ENCODE data around the gene CDH18.

The CDH18 gene

GRCh38 chr5:19739671-19740070 is 248.3 kb downstream of the CDH18 start:
- no peak for TF ChIP-seq JUND (IDR thresholded peaks at IDR 0.05; ENCODE audit: low read depth)
- no peak for DNase-seq (ENCODE audit: low read depth in 1 of 2, low spot score in 1 of 2)
- in situ Hi-C loops (cut with HindIII; ENCODE audit: low pct_unique_long_range_greater_than_20kb, low sequenced_read_pairs): no loop called here

- DNase-seq (ENCODE audit: low read depth in 1 of 2, low spot score in 1 of 2): peak in 1 of 2 experiments; percentile 94
- in situ Hi-C loops (cut with HindIII; ENCODE audit: low pct_unique_long_range_greater_than_20kb, low sequenced_read_pairs): no loop called here
- TF ChIP-seq JUND (IDR thresholded peaks at IDR 0.05; ENCODE audit: low read depth): peak; percentile 83
Measured at GRCh38 chr5:19734776-19735175, 253.2 kb downstream of the CDH18 start.

- TF ChIP-seq JUND (IDR thresholded peaks at IDR 0.05; ENCODE audit: low read depth): no peak
- no peak for DNase-seq (ENCODE audit: low read depth in 1 of 2, low spot score in 1 of 2)
- in situ Hi-C loops (cut with HindIII; ENCODE audit: low pct_unique_long_range_greater_than_20kb, low sequenced_read_pairs): no loop called here
Measured at GRCh38 chr5:19733612-19734495, 254.1 kb downstream of the CDH18 start.

GRCh38 chr5:19728571-19728970 is 259.4 kb downstream of the CDH18 start:
- no peak for DNase-seq (ENCODE audit: low read depth in 1 of 2, low spot score in 1 of 2)
- no peak for TF ChIP-seq JUND (IDR thresholded peaks at IDR 0.05; ENCODE audit: low read depth)
- in situ Hi-C loops (cut with HindIII; ENCODE audit: low pct_unique_long_range_greater_than_20kb, low sequenced_read_pairs): no loop called here

GRCh38 chr5:19719109-19719508 is 268.9 kb downstream of the CDH18 start:
- in situ Hi-C loops (cut with HindIII; ENCODE audit: low pct_unique_long_range_greater_than_20kb, low sequenced_read_pairs): no loop called here
- no peak for DNase-seq (ENCODE audit: low read depth in 1 of 2, low spot score in 1 of 2)
- no peak for TF ChIP-seq JUND (IDR thresholded peaks at IDR 0.05; ENCODE audit: low read depth)

GRCh38 chr5:19713740-19714139 is 274.3 kb downstream of the CDH18 start:
- no peak for TF ChIP-seq JUND (IDR thresholded peaks at IDR 0.05; ENCODE audit: low read depth)
- in situ Hi-C loops (cut with HindIII; ENCODE audit: low pct_unique_long_range_greater_than_20kb, low sequenced_read_pairs): no loop called here
- DNase-seq (ENCODE audit: low read depth in 1 of 2, low spot score in 1 of 2): no peak

- in situ Hi-C loops (cut with HindIII; ENCODE audit: low pct_unique_long_range_greater_than_20kb, low sequenced_read_pairs): no loop called here
- TF ChIP-seq JUND (IDR thresholded peaks at IDR 0.05; ENCODE audit: low read depth): no peak
- no peak for DNase-seq (ENCODE audit: low read depth in 1 of 2, low spot score in 1 of 2)
Measured at GRCh38 chr5:19709403-19709802, 278.6 kb downstream of the CDH18 start.

- DNase-seq (ENCODE audit: low read depth in 1 of 2, low spot score in 1 of 2): peak in 1 of 2 experiments; percentile 30
- in situ Hi-C loops (cut with HindIII; ENCODE audit: low pct_unique_long_range_greater_than_20kb, low sequenced_read_pairs): no loop called here
- TF ChIP-seq JUND (IDR thresholded peaks at IDR 0.05; ENCODE audit: low read depth): no peak
Measured at GRCh38 chr5:19706776-19707175, 281.2 kb downstream of the CDH18 start.

- DNase-seq (ENCODE audit: low read depth in 1 of 2, low spot score in 1 of 2): no peak
- in situ Hi-C loops (cut with HindIII; ENCODE audit: low pct_unique_long_range_greater_than_20kb, low sequenced_read_pairs): no loop called here
- no peak for TF ChIP-seq JUND (IDR thresholded peaks at IDR 0.05; ENCODE audit: low read depth)
Measured at GRCh38 chr5:19701731-19702130, 286.3 kb downstream of the CDH18 start.

GRCh38 chr5:19694949-19695611 is 292.9 kb downstream of the CDH18 start:
- TF ChIP-seq JUND (IDR thresholded peaks at IDR 0.05; ENCODE audit: low read depth): no peak
- no peak for DNase-seq (ENCODE audit: low read depth in 1 of 2, low spot score in 1 of 2)
- in situ Hi-C loops (cut with HindIII; ENCODE audit: low pct_unique_long_range_greater_than_20kb, low sequenced_read_pairs): no loop called here

GRCh38 chr5:19690978-19691377 is 297.0 kb downstream of the CDH18 start:
- no peak for TF ChIP-seq JUND (IDR thresholded peaks at IDR 0.05; ENCODE audit: low read depth)
- in situ Hi-C loops (cut with HindIII; ENCODE audit: low pct_unique_long_range_greater_than_20kb, low sequenced_read_pairs): no loop called here
- DNase-seq (ENCODE audit: low read depth in 1 of 2, low spot score in 1 of 2): no peak

GRCh38 chr5:19685473-19685872 is 302.5 kb downstream of the CDH18 start:
- in situ Hi-C loops (cut with HindIII; ENCODE audit: low pct_unique_long_range_greater_than_20kb, low sequenced_read_pairs): no loop called here
- TF ChIP-seq JUND (IDR thresholded peaks at IDR 0.05; ENCODE audit: low read depth): no peak
- DNase-seq (ENCODE audit: low read depth in 1 of 2, low spot score in 1 of 2): no peak

GRCh38 chr5:19676895-19677294 is 311.1 kb downstream of the CDH18 start:
- in situ Hi-C loops (cut with HindIII; ENCODE audit: low pct_unique_long_range_greater_than_20kb, low sequenced_read_pairs): no loop called here
- TF ChIP-seq JUND (IDR thresholded peaks at IDR 0.05; ENCODE audit: low read depth): no peak
- DNase-seq (ENCODE audit: low read depth in 1 of 2, low spot score in 1 of 2): no peak
